HEK293T (cell line): ENCODE measurements around the gene UBR2.

ENCODE experiments used
- CTCF ChIA-PET: fragments of 350-600 bp; formaldehyde crosslinking; extraction: SDS; loops from one replicate; lab custom pipeline; 2021; ENCODE audit warnings: antibody characterized with exemption, inconsistent platforms; lab: Yijun Ruan, JAX
- POLR2A ChIA-PET: fragments of 350-600 bp; formaldehyde crosslinking; extraction: SDS; loops from one replicate; lab custom pipeline; 2020; ENCODE audit warnings: antibody characterized with exemption, inconsistent platforms; lab: Yijun Ruan, JAX
- DNase-seq: peaks from one replicate; pipeline ENCODE4 v3.0.0; 2012; ENCODE audit warnings: mixed read lengths; ENCODE audit errors: extremely low spot score
- ARNT ChIP-seq: fragments of 450-650 bp; IDR thresholded peaks from 2 replicates; pipeline ENCODE4 v1.6.1; 2017; ENCODE audit warnings: mild to moderate bottlenecking
- BHLHE40 ChIP-seq: fragments of 450-650 bp; IDR thresholded peaks from 2 replicates; pipeline ENCODE4 v1.6.1; 2016; ENCODE audit warnings: mild to moderate bottlenecking, moderate library complexity, borderline replicate concordance
- CTBP1 ChIP-seq: fragments of 450-650 bp; IDR thresholded peaks from 2 replicates; pipeline ENCODE4 v1.6.1; 2016; ENCODE audit warnings: borderline replicate concordance
- ELF4 ChIP-seq: fragments of 450-650 bp; IDR thresholded peaks from 2 replicates; pipeline ENCODE4 v1.6.1; 2017; ENCODE audit warnings: antibody characterized with exemption
- FOXA1 ChIP-seq: fragments of 450-650 bp; IDR thresholded peaks from 2 replicates; pipeline ENCODE4 v1.6.1; 2016; ENCODE audit warnings: mild to moderate bottlenecking
- FOXK2 ChIP-seq: fragments of 450-650 bp; IDR thresholded peaks from 2 replicates; pipeline ENCODE4 v1.6.1; 2016; ENCODE audit warnings: mild to moderate bottlenecking
- FOXM1 ChIP-seq: fragments of 450-650 bp; IDR thresholded peaks from 2 replicates; pipeline ENCODE4 v1.6.1; 2017; ENCODE audit warnings: mild to moderate bottlenecking, borderline replicate concordance
- HDGF ChIP-seq: fragments of 450-650 bp; IDR thresholded peaks from 2 replicates; pipeline ENCODE4 v1.6.1; 2017; ENCODE audit warnings: antibody characterized with exemption, borderline replicate concordance
- L3MBTL2 ChIP-seq: fragments of 450-650 bp; conservative IDR thresholded peaks from 2 replicates; pipeline ENCODE4 v1.6.1; 2016; ENCODE audit warnings: mild to moderate bottlenecking
- LEF1 ChIP-seq: fragments of 450-650 bp; IDR thresholded peaks from 2 replicates; pipeline ENCODE4 v1.6.1; 2017; ENCODE audit warnings: mild to moderate bottlenecking, borderline replicate concordance
- NFRKB ChIP-seq: fragments of 450-650 bp; IDR thresholded peaks from 2 replicates; pipeline ENCODE4 v1.6.1; 2016; ENCODE audit warnings: mild to moderate bottlenecking, moderate library complexity
- PKNOX1 ChIP-seq: fragments of 450-650 bp; IDR thresholded peaks from 2 replicates; pipeline ENCODE4 v1.6.1; 2016
- SP1 ChIP-seq: fragments of 450-650 bp; IDR thresholded peaks from 2 replicates; pipeline ENCODE4 v1.6.1; 2017
- SUZ12 ChIP-seq: fragments of 450-650 bp; IDR thresholded peaks from 2 replicates; pipeline ENCODE4 v1.6.1; 2016; ENCODE audit warnings: mild to moderate bottlenecking
- TARDBP ChIP-seq: fragments of 450-650 bp; IDR thresholded peaks from 2 replicates; pipeline ENCODE4 v1.6.1; 2016
- ZNF384 ChIP-seq: fragments of 450-650 bp; IDR thresholded peaks from 2 replicates; pipeline ENCODE4 v1.6.1; 2016

UBR2 gene

GRCh38 chr6:42692137-42692911 lies 128.5 kb downstream of the UBR2 start:
- CTCF ChIA-PET: interaction anchor here (0.6 kb wide), 2 partner anchors 17 to 28 kb away, joined by 3 read pairs; no protein-coding TSS in a partner anchor
- POLR2A ChIA-PET: interaction anchor here (1.1 kb wide), 1 partner anchor 28 kb away, joined by 3 read pairs; no protein-coding TSS in a partner anchor
- TF ChIP-seq PKNOX1 (no peak), ELF4 (no peak), BHLHE40 (no peak), NFRKB (no peak), FOXA1 (no peak), L3MBTL2 (no peak)
- DNase-seq: no peak

- DNase-seq: no peak
- TF ChIP-seq SP1 (no peak), SUZ12 (no peak), ARNT (no peak), ZNF384 (no peak), PKNOX1 (no peak), FOXK2 (no peak), LEF1 (no peak), ELF4 (no peak), NFRKB (no peak), L3MBTL2 (no peak), HDGF (no peak), FOXM1 (no peak), BHLHE40 (no peak), FOXA1 (no peak), TARDBP (no peak), CTBP1 (no peak)
- ChIA-PET CTCF (interaction anchor here (0.6 kb wide), 1 partner anchor 141 kb away, joined by 3 read pairs; no protein-coding TSS in a partner anchor), POLR2A (no interaction called here)
These were observed 130.0 kb downstream of the UBR2 start for GRCh38 chr6:42693725-42694323.

GRCh38 chr6:42694586-42694985 lies 130.8 kb downstream of the UBR2 start:
- no peak for DNase-seq
- POLR2A ChIA-PET: no interaction called here
- TF ChIP-seq LEF1 (no peak), L3MBTL2 (no peak)
- CTCF ChIA-PET: no interaction called here

GRCh38 chr6:42696526-42697267 lies 132.9 kb downstream of the UBR2 start:
- CTCF ChIA-PET: interaction anchor here (0.6 kb wide), 1 partner anchor 107 kb away, joined by 3 read pairs; no protein-coding TSS in a partner anchor
- DNase-seq: no peak
- POLR2A ChIA-PET: interaction anchor here (1.1 kb wide), 1 partner anchor 183 kb away, joined by 3 read pairs; the partner anchor contains the start of gene RPL7L1
- TF ChIP-seq BHLHE40 (no peak), NFRKB (no peak), HDGF (no peak), CTBP1 (no peak), ELF4 (no peak), TARDBP (no peak), SUZ12 (no peak), ARNT (no peak), SP1 (no peak), L3MBTL2 (no peak), ZNF384 (no peak), FOXK2 (no peak), FOXA1 (no peak)

- no peak for DNase-seq
- ChIA-PET POLR2A (interaction anchor here (1.1 kb wide), 2 partner anchors 29 to 182 kb away, joined by 3 read pairs; partner anchors contain the start of gene RPL7L1), CTCF (interaction anchor here (0.6 kb wide), 1 partner anchor 107 kb away, joined by 3 read pairs; no protein-coding TSS in a partner anchor)
- no peak for TF ChIP-seq ZNF384
- no peak for TF ChIP-seq L3MBTL2
- TF ChIP-seq PKNOX1: no peak
- no peak for TF ChIP-seq HDGF
- no peak for TF ChIP-seq LEF1
- TF ChIP-seq CTBP1: no peak
- no peak for TF ChIP-seq FOXM1
- no peak for TF ChIP-seq SP1
- no peak for TF ChIP-seq FOXK2
- TF ChIP-seq SUZ12: no peak
- no peak for TF ChIP-seq ARNT
- TF ChIP-seq TARDBP: no peak
- no peak for TF ChIP-seq ELF4
- TF ChIP-seq BHLHE40: no peak
- TF ChIP-seq NFRKB: no peak
- TF ChIP-seq FOXA1: no peak
These were observed 133.4 kb downstream of the UBR2 start for GRCh38 chr6:42697268-42697655.
